GM12891 (cell line): ENCODE measurements around the gene RRBP1.

Experiments
- POLR2A ChIP-seq: IDR thresholded peaks from 2 replicates; pipeline ENCODE4 v1.6.1; 2011; ENCODE audit warnings: low read depth, low read length, control low read depth
- POLR2AphosphoS5 ChIP-seq: IDR thresholded peaks from 2 replicates; pipeline ENCODE4 v1.6.1; 2011; ENCODE audit warnings: low read depth, low read length, control low read depth
- SPI1 ChIP-seq: IDR thresholded peaks from 2 replicates; pipeline ENCODE4 v1.6.1; 2011; ENCODE audit warnings: low read depth, low read length, control low read depth

- no peak for TF ChIP-seq POLR2A
- no peak for TF ChIP-seq POLR2AphosphoS5
- TF ChIP-seq SPI1 = no peak
These were observed 79.5 kb downstream of the RRBP1 start for GRCh38 chr20:17602493-17602892.
